GM12878 (cell line): Measurements from ENCODE around the gene SLC18A3.

ENCODE experiments used
- CBX3 ChIP-seq: fragments of 200-600 bp; sonication (generic); IDR thresholded peaks from 2 replicates; pipeline ENCODE4 v1.6.1; 2016; ENCODE audit warnings: low read depth, borderline replicate concordance
- CTCF ChIP-seq, 3 experiments: IDR thresholded peaks in 2 of 3; conservative IDR thresholded peaks in 1 of 3; 2 replicates each; pipeline ENCODE4 v1.5.1; 2011; ENCODE audit warnings: low read depth in 3 of 3, low read length in 3 of 3, mild to moderate bottlenecking in 3 of 3, control low read depth in 2 of 3, moderate library complexity in 2 of 3, inconsistent platforms in 1 of 3, mixed read lengths in 1 of 3; ENCODE audit not compliant: control insufficient read depth in 2 of 3, insufficient read depth in 1 of 3; ENCODE audit errors: extremely low read depth in 1 of 3
- EED ChIP-seq: sonication (generic); IDR thresholded peaks from 2 replicates; pipeline ENCODE4 v1.6.1; 2016; ENCODE audit warnings: antibody characterized with exemption, low read depth
- ELK1 ChIP-seq: IDR thresholded peaks from 2 replicates; pipeline ENCODE4 v1.6.1; 2012; ENCODE audit warnings: low read depth, low read length, improper control_type of control experiment
- IRF3 ChIP-seq: fragments of 450-650 bp; IDR thresholded peaks from 2 replicates; pipeline ENCODE4 v1.6.1; 2014; ENCODE audit warnings: mild to moderate bottlenecking
- MAX ChIP-seq: IDR thresholded peaks from 2 replicates; pipeline ENCODE4 v1.6.1; 2012; ENCODE audit warnings: low read depth, low read length, improper control_type of control experiment
- POLR2A ChIP-seq: IDR thresholded peaks from 2 replicates; pipeline ENCODE4 v1.6.1; 2011; ENCODE audit warnings: low read depth, mild to moderate bottlenecking, low read length
- ZBTB33 ChIP-seq: fragments of 450-650 bp; IDR thresholded peaks from 2 replicates; pipeline ENCODE4 v1.6.1; 2017; ENCODE audit warnings: mild to moderate bottlenecking

GRCh38 chr10:49629431-49629881 is 19.3 kb downstream of the SLC18A3 start:
- TF ChIP-seq EED = no peak
- no peak for TF ChIP-seq ZBTB33
- no peak for TF ChIP-seq CTCF (IDR thresholded peaks at IDR 0.05 in 2 of 3, conservative IDR thresholded peaks at IDR 0.05 in 1 of 3; ENCODE audit: control insufficient read depth in 2 of 3, extremely low read depth in 1 of 3, insufficient read depth in 1 of 3, low read depth in 3 of 3, low read length in 3 of 3)
- TF ChIP-seq IRF3 = no peak
- TF ChIP-seq POLR2A = no peak
- no peak for TF ChIP-seq MAX
- TF ChIP-seq CBX3 = no peak
- no peak for TF ChIP-seq ELK1
